HS-5 (cell line): Measurements from ENCODE around the gene WDR89.
"Not testable (repeated sequence)": the region's sequence is repeated elsewhere in the genome, so short reads cannot be mapped to it uniquely, and the experiment has no call there.

Experiments
- DNase-seq: peaks from one replicate; pipeline ENCODE4 v3.0.0-alpha.2; 2012; ENCODE audit warnings: low read depth

The WDR89 gene

DNA sequence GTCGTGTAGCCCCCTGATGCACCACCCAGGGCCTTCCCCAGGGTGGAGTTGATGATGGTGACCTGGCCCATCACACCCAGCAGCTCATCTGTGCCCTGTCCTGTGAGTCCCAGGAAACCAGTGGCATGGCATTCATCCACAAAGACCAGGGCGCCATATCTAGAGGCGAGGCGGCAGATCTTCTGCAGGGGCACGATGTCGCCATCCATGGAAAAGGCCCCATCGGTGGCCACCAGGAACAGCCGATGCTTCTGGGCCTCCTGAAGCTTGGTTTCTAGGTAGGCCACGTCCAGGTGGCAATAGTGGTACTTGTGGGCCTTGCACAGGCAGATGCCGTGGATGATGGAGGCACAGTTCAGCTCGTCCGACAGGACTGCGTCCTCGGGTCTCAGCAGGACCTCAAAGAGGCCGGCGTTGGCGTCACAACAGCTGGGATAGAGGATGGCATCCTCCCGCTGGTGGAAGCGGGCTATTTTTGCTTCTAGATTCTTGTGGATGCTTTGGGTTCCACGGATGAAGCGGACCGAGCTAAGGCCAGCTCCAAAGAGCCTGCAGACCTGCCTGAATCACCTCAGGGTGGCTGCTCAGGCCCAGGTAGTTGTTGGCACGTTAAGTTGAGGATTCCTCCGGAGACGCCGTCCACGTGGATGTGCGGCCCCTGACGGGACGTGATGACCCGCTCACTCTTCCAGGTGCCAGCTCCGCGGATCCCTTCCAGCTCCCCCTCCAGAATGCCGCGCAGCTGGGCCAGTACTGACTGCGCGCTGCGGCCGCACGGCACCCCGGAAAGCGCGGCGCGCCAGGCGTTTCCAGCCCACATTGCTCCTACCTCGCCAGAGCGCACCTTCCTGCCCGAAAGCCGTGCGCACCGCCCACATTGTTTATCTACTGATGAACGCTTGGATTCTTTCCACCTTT lies 47.0 kb downstream of the WDR89 start:
- no peak for DNase-seq

DNA sequence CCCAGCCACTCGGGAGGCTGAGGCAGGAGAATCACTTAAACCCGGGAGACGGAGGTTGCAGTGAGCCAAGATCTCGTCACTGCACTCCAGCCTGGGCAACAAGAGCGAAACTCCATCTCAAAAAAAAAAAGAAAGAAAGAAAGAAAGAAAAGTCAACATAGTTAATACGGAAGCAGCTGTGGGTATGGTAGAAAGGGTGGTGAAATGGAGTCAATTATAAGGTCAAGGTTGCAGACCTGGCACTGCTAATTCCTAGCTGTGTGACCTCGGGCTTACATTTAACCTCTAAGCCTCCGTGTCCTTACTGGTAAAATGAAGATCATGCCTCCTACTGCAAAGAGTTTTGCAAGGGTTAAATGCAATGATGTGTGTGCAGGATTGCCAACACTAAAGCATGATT lies 58.6 kb downstream of the WDR89 start:
- DNase-seq: not testable (repeated sequence)

- DNase-seq: no peak
Observed at GRCh38 chr14:63581491-63581890, 60.2 kb downstream of the WDR89 start.

GRCh38 chr14:63578300-63578699 lies 63.4 kb downstream of the WDR89 start:
- no peak for DNase-seq

DNA sequence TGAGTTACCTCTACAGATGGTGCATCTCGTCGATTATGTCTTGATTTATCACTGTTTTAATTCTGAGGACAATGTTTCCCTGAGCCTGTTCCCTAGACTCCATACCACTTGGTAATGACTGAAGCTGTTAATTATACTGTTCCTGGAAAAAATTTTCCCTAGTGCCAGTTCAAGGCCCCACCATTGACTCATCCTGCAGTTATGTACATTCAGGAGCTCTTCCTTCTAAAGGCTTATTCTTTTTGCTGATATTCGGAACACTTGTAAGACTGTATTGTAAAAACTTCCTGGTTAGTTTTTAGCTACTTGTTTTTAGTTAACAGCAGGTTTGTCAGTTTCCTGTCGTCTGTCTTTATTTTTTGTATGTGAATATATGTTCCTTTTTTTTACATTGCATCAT lies 68.1 kb downstream of the WDR89 start:
- DNase-seq: no peak

DNA sequence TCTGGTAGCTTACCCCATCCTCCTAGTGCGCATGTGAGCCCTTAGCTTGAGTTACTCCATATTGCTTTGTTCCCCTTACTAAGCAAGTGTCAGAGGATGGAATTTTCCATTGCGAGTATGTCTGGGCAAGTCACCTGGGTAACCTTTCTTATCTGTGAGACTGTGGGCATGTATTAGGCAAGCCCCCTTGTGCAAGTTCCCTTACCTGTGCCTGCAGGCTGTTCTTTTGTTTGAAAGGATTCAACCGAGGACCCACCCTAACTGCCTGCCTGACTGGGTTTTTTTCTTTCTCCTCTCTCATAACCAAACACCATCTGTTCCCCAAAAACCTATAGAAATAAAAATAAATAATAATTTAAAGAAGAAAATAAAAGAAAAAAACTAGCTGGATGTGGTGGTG lies 76.2 kb downstream of the WDR89 start:
- no peak for DNase-seq

DNA sequence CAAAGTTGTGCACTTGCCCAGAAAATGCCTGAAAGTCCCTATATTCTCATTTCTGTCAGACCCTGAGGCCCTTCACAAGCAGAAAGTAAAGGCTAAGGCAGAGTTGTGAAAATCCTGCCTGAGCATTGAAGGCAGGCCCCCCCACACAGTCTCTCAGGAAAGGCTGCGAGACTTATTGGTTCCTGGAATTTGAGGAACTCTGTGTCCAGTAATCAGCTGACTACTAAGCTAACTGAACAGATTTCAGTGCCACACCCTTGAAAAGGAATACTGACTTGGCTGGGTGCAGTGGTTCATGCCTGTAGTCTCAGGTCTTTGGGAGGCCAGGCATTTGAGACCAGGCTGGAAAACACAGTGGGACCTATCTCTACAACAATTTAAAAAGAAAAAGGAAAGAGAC lies 77.4 kb downstream of the WDR89 start:
- no peak for DNase-seq

GRCh38 chr14:63563370-63564026 lies 78.2 kb downstream of the WDR89 start:
- no peak for DNase-seq

DNA sequence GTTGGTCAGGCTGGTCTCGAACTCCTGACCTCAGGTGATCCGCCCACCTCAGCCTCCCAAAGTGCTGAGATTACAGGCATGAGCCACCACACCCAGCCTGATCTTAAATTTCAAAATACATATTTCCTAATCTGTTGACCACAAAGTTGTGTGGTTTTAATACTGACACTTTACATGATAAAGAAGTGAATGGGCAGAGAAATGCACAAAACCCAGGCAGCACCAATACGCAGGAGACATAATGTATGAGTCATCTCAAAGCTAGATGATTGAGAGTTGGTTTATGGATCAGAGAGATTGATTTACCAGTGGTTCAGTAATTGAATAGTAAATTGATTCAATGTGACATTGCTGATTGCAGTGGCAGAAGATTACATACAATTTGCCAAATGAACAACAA lies 79.3 kb downstream of the WDR89 start:
- DNase-seq: no peak

DNA sequence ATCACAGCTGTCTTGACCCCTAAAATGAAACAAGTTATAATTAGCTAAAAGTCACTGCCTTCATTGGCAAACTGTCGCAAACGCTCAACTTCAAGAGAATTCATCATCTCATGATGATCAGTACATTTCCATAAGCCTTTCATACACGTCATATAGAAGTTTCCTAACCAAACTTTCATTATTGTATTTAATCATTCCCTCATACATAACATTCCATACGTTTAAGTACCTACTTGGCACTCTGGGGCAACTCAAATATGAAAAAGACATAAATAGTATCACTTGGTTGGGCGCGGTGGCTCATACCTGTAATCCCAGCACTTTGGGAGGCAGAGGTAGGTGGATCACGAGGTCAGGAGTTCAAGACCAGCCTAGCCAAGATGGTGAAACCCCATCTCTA lies 86.1 kb downstream of the WDR89 start:
- DNase-seq: no peak

DNA sequence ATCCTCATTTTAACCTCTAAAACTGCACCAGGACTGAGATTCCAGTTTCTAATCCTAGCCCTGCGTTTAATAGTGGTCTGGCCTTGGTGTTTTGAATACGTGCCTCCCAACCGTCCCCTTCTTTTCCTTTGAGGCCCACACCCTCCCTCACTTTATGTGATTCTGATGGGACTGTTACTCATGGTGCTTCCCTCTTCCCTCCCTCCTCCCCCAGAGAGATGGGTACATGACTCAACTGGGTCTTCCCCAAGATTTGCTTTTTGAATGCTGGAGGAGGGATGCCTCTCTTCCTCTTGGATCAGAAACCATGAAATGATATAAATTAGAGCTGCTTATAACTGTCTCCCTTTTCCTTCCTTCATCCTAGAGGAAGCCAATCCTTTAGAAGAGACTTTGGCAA lies 90.3 kb downstream of the WDR89 start:
- peak; percentile 29 for DNase-seq

DNA sequence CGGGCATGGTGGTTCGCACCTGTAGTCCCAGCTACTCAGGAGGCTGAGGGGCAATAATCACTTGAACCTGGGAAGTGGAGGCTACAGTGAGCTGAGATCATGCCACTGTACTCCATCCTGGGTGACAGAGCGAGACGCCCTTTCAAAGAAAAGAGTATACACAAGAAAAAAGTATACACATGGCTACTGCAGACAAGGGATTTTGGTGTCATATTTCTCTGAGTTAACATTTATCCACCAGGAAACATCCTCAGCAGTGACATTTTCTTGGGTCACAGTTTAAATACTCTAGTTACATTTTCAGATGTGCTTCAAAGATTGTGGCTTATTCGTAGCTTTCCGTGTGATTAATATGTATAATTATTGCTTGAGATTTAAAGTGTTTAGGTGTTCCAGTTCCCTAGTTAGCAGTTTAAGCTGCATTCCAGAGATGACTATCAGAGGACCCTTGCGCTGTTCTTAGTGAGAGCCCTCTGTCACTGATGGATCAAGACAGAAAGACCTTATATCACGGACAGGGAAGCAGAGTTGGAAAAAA lies 93.8 kb downstream of the WDR89 start:
- DNase-seq: no peak
